ENCODE results near the gene NPAS3. TPM values are rescaled to one million over a fixed set of nuclear protein-coding genes. Genes with fewer than 3 reads are reported as not detected.

Gene NPAS3
- polyA plus RNA-seq, 2 of the 4 experiments (the other 2 are of a cell fraction) = not detected

- no peaks in the 10 kb centered on the region for H3K4me1 ChIP-seq
- ChIA-PET CTCF (no interaction called here), POLR2A (no interaction called here)
- H3K9me3 ChIP-seq = no peaks in the 10 kb centered on the region
- H3K27ac ChIP-seq = no peak overlapping the region
- FAIRE-seq (no peak), DNase-seq (ENCODE audit: low read depth in 1 of 2, low spot score in 1 of 2) (no peak), ATAC-seq (no peak)
- 0% methylated on average over 2 of the region's 2 CpGs for WGBS (ENCODE audit: missing lambda C conversion rate)
- TF ChIP-seq MAZ (IDR thresholded peaks at IDR 0.05; ENCODE audit: borderline replicate concordance, low read depth, low read length) = no peak
- no peak for TF ChIP-seq HEYL (CRISPR knock-in tag; IDR thresholded peaks at IDR 0.05)
- no peak for TF ChIP-seq CHD2 (IDR thresholded peaks at IDR 0.05; ENCODE audit: low read length, partially characterized antibody)
- H3K4me3 ChIP-seq = no peak overlapping the region
- H3K4me2 ChIP-seq = no peak overlapping the region
Observed at GRCh38 chr14:33381717-33382116, 443.0 kb downstream of the NPAS3 start.

GRCh38 chr14:33386140-33386539, 447.5 kb downstream of the NPAS3 start:
- no peak for DNase-seq (ENCODE audit: low read depth in 1 of 2, low spot score in 1 of 2)
- no peak overlapping the region for H3K4me2 ChIP-seq
- no peak overlapping the region for H3K27ac ChIP-seq
- H3K4me3 ChIP-seq = no peak overlapping the region
- POLR2A ChIA-PET = no interaction called here
- CTCF ChIA-PET = no interaction called here
- ATAC-seq = no peak
- no peaks in the 10 kb centered on the region for H3K4me1 ChIP-seq
- no peak for TF ChIP-seq MYC (IDR thresholded peaks at IDR 0.05; ENCODE audit: borderline replicate concordance, low read length)
- TF ChIP-seq RNF2 (IDR thresholded peaks at IDR 0.05; ENCODE audit: borderline replicate concordance, low read depth) = no peak
- TF ChIP-seq JUNB (IDR thresholded peaks at IDR 0.05) = no peak
- TF ChIP-seq, protein P1, sequence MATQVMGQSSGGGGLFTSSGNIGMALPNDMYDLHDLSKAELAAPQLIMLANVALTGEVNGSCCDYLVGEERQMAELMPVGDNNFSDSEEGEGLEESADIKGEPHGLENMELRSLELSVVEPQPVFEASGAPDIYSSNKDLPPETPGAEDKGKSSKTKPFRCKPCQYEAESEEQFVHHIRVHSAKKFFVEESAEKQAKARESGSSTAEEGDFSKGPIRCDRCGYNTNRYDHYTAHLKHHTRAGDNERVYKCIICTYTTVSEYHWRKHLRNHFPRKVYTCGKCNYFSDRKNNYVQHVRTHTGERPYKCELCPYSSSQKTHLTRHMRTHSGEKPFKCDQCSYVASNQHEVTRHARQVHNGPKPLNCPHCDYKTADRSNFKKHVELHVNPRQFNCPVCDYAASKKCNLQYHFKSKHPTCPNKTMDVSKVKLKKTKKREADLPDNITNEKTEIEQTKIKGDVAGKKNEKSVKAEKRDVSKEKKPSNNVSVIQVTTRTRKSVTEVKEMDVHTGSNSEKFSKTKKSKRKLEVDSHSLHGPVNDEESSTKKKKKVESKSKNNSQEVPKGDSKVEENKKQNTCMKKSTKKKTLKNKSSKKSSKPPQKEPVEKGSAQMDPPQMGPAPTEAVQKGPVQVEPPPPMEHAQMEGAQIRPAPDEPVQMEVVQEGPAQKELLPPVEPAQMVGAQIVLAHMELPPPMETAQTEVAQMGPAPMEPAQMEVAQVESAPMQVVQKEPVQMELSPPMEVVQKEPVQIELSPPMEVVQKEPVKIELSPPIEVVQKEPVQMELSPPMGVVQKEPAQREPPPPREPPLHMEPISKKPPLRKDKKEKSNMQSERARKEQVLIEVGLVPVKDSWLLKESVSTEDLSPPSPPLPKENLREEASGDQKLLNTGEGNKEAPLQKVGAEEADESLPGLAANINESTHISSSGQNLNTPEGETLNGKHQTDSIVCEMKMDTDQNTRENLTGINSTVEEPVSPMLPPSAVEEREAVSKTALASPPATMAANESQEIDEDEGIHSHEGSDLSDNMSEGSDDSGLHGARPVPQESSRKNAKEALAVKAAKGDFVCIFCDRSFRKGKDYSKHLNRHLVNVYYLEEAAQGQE (IDR thresholded peaks at IDR 0.05) = no peak
- no peak for TF ChIP-seq ESRRA (IDR thresholded peaks at IDR 0.05; ENCODE audit: borderline replicate concordance, low read length)
- TF ChIP-seq CBX2 (IDR thresholded peaks at IDR 0.05; ENCODE audit: borderline replicate concordance, low read depth) = no peak
- no peak for TF ChIP-seq USF2 (IDR thresholded peaks at IDR 0.05)
- TF ChIP-seq HDAC2 (IDR thresholded peaks at IDR 0.05) = no peak
- TF ChIP-seq FOXS1 (CRISPR knock-in tag; IDR thresholded peaks at IDR 0.05) = no peak
- no peak for TF ChIP-seq NPAS2 (CRISPR knock-in tag; IDR thresholded peaks at IDR 0.05; ENCODE audit: borderline replicate concordance)
- no peak for TF ChIP-seq CTCF (IDR thresholded peaks at IDR 0.05)
- no peak for TF ChIP-seq TP53 (CRISPR knock-in tag; IDR thresholded peaks at IDR 0.05)
- TF ChIP-seq ELK1 (IDR thresholded peaks at IDR 0.05; ENCODE audit: low read depth, low read length) = no peak
- TF ChIP-seq CBX8 (IDR thresholded peaks at IDR 0.05) = no peak
- TF ChIP-seq ZNF302 (CRISPR knock-in tag; IDR thresholded peaks at IDR 0.05) = no peak
- no peak for TF ChIP-seq KDM5A (IDR thresholded peaks at IDR 0.05)
- TF ChIP-seq HEYL (CRISPR knock-in tag; IDR thresholded peaks at IDR 0.05) = no peak
- TF ChIP-seq POLR2A (IDR thresholded peaks at IDR 0.05; ENCODE audit: low read length) = no peak
- no peaks in the 10 kb centered on the region for H3K9me3 ChIP-seq
- FAIRE-seq = no peak

Measured in A549 (cell line).